HUES48 (cell line): ENCODE data around the gene FZD1.

Experiments
- H3K27ac ChIP-seq: one replicate; pipeline ENCODE4 v1.7.0; 2013; ENCODE audit warnings: low read depth, low read length, inconsistent platforms
- H3K27me3 ChIP-seq: 2 replicates; pipeline ENCODE4 v1.6.1; 2013; ENCODE audit warnings: mild to moderate bottlenecking, low read length; ENCODE audit not compliant: control insufficient read depth, insufficient read depth
- H3K36me3 ChIP-seq: 2 replicates; pipeline ENCODE4 v1.6.1; 2013; ENCODE audit warnings: low read length; ENCODE audit not compliant: control insufficient read depth, insufficient read depth
- H3K4me1 ChIP-seq: 2 replicates; pipeline ENCODE4 v1.6.1; 2013; ENCODE audit warnings: mild to moderate bottlenecking, low read length; ENCODE audit not compliant: control insufficient read depth, insufficient read depth
- H3K4me3 ChIP-seq: 2 replicates; pipeline ENCODE4 v1.5.1; 2013; ENCODE audit warnings: mild to moderate bottlenecking, low read depth, low read length
- H3K9ac ChIP-seq: 2 replicates; pipeline ENCODE4 v1.6.1; 2013; ENCODE audit warnings: mild to moderate bottlenecking, low read depth, low read length, moderate library complexity
- H3K9me3 ChIP-seq: 2 replicates; pipeline ENCODE4 v1.6.1; 2013; ENCODE audit warnings: low read length; ENCODE audit not compliant: control insufficient read depth, insufficient read depth

The FZD1 gene

GRCh38 chr7:91265693-91266066, 1.4 kb downstream of the FZD1 start:
- Histone ChIP-seq H3K4me1 (peaks cover 28% of the 10 kb centered on the region), H3K27ac (no peak overlapping the region), H3K27me3 (peaks cover 92% of the 10 kb centered on the region), H3K4me3 (peak overlapping the region; percentile 65), H3K9ac (no peak overlapping the region), H3K9me3 (no peaks in the 10 kb centered on the region), H3K36me3 (no peaks in the 10 kb centered on the region)

DNA sequence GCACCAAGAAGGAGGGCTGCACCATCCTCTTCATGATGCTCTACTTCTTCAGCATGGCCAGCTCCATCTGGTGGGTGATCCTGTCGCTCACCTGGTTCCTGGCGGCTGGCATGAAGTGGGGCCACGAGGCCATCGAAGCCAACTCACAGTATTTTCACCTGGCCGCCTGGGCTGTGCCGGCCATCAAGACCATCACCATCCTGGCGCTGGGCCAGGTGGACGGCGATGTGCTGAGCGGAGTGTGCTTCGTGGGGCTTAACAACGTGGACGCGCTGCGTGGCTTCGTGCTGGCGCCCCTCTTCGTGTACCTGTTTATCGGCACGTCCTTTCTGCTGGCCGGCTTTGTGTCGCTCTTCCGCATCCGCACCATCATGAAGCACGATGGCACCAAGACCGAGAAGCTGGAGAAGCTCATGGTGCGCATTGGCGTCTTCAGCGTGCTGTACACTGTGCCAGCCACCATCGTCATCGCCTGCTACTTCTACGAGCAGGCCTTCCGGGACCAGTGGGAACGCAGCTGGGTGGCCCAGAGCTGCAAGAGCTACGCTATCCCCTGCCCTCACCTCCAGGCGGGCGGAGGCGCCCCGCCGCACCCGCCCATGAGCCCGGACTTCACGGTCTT, 1.9 kb downstream of the FZD1 start:
- Histone ChIP-seq H3K9ac (no peak overlapping the region), H3K9me3 (no peaks in the 10 kb centered on the region), H3K27ac (no peak overlapping the region), H3K4me1 (peaks cover 28% of the 10 kb centered on the region), H3K4me3 (peak overlapping the region; percentile 65), H3K36me3 (no peaks in the 10 kb centered on the region), H3K27me3 (peaks cover 87% of the 10 kb centered on the region)

DNA sequence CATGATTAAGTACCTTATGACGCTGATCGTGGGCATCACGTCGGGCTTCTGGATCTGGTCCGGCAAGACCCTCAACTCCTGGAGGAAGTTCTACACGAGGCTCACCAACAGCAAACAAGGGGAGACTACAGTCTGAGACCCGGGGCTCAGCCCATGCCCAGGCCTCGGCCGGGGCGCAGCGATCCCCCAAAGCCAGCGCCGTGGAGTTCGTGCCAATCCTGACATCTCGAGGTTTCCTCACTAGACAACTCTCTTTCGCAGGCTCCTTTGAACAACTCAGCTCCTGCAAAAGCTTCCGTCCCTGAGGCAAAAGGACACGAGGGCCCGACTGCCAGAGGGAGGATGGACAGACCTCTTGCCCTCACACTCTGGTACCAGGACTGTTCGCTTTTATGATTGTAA, 2.5 kb downstream of the FZD1 start:
- Histone ChIP-seq H3K9me3 (no peaks in the 10 kb centered on the region), H3K4me1 (peaks cover 28% of the 10 kb centered on the region), H3K36me3 (no peaks in the 10 kb centered on the region), H3K27ac (no peak overlapping the region), H3K4me3 (peak overlapping the region; percentile 65), H3K9ac (no peak overlapping the region), H3K27me3 (peaks cover 82% of the 10 kb centered on the region)

GRCh38 chr7:91267171-91267955, 3.1 kb downstream of the FZD1 start:
- H3K4me1 ChIP-seq, result peaks cover 28% of the 10 kb centered on the region
- H3K36me3 ChIP-seq, result no peaks in the 10 kb centered on the region
- H3K27me3 ChIP-seq, result peaks cover 77% of the 10 kb centered on the region
- H3K4me3 ChIP-seq, result peak overlapping the region; percentile 65
- H3K27ac ChIP-seq, result no peak overlapping the region
- no peak overlapping the region for H3K9ac ChIP-seq
- no peaks in the 10 kb centered on the region for H3K9me3 ChIP-seq

DNA sequence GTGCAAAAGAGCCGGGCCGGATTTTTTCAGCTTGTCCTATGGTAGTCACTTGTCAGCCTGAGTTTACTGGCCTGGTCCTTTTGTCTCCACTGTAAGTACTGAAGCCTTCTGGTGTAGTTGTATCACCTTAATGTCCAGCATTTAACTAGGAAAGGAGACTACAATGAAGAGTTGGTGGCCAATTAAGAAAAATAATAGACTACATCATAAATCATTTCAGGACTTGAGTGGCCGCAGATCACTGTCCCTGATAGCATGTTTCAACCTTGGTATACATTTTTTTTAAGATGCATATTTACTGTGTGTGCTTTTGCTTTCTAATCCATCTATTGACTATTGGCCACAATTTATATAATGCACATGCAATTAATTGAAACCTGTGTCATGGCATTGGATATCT, 6.1 kb downstream of the FZD1 start:
- H3K36me3 ChIP-seq, result no peaks in the 10 kb centered on the region
- no peak overlapping the region for H3K9ac ChIP-seq
- peaks cover 56% of the 10 kb centered on the region for H3K27me3 ChIP-seq
- H3K27ac ChIP-seq, result no peak overlapping the region
- H3K9me3 ChIP-seq, result no peaks in the 10 kb centered on the region
- H3K4me3 ChIP-seq, result no peak overlapping the region
- H3K4me1 ChIP-seq, result peaks cover 21% of the 10 kb centered on the region

DNA sequence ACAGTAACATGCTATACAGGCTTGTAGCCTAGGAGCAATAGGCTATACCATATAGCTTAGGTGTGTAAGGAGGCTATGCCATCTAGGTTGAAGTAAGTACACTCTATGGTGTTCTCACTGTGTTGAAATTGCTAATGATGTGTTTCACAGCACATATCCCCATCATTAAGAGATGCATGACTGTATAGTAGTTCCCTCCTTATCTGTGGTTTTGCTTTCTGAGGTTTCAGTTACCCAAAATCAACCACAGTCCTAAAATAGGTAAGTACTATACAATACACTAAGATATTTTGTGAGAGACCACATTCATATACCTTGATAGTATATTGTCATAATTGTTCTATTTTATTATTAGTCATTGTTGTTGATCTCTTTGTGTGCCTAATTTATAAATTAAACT, 12.7 kb downstream of the FZD1 start:
- no peak overlapping the region for H3K9ac ChIP-seq
- no peaks in the 10 kb centered on the region for H3K9me3 ChIP-seq
- peaks cover 6% of the 10 kb centered on the region; the same call in 1 of the 2 replicates for H3K4me1 ChIP-seq
- no peak overlapping the region for H3K27ac ChIP-seq
- H3K4me3 ChIP-seq, result no peak overlapping the region
- H3K36me3 ChIP-seq, result no peaks in the 10 kb centered on the region
- H3K27me3 ChIP-seq, result peaks cover 4% of the 10 kb centered on the region; the same call in 1 of the 2 replicates

DNA sequence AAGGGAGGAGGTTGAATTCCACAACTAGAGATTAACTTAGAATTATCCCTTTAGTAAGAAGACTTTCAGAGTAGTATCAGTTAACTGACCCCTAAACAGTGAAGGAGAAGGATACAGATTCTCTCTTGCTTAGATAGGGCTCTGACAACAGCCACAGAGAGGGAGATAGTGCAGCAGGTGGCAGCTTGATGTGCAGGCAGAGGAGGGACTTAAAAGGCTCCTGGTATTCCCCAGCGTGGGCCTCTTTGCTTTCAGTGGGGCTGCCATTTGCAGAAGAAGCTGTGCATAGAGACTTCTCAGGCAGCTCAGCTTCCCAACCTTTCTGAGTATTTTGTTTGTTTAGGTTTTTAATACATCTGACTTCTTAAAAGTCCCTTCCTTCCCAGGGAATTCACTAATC, 16.0 kb downstream of the FZD1 start:
- Histone ChIP-seq H3K4me3 (no peak overlapping the region), H3K9ac (no peak overlapping the region), H3K27me3 (peaks cover 25% of the 10 kb centered on the region), H3K27ac (no peak overlapping the region), H3K36me3 (no peaks in the 10 kb centered on the region), H3K9me3 (no peaks in the 10 kb centered on the region), H3K4me1 (peaks cover 6% of the 10 kb centered on the region; the same call in 1 of the 2 replicates)

GRCh38 chr7:91280604-91281003, 16.4 kb downstream of the FZD1 start:
- H3K9ac ChIP-seq, result no peak overlapping the region
- no peak overlapping the region for H3K4me3 ChIP-seq
- H3K27me3 ChIP-seq, result peaks cover 30% of the 10 kb centered on the region
- no peaks in the 10 kb centered on the region for H3K36me3 ChIP-seq
- H3K4me1 ChIP-seq, result peaks cover 6% of the 10 kb centered on the region; the same call in 1 of the 2 replicates
- H3K27ac ChIP-seq, result no peak overlapping the region
- H3K9me3 ChIP-seq, result no peaks in the 10 kb centered on the region

DNA sequence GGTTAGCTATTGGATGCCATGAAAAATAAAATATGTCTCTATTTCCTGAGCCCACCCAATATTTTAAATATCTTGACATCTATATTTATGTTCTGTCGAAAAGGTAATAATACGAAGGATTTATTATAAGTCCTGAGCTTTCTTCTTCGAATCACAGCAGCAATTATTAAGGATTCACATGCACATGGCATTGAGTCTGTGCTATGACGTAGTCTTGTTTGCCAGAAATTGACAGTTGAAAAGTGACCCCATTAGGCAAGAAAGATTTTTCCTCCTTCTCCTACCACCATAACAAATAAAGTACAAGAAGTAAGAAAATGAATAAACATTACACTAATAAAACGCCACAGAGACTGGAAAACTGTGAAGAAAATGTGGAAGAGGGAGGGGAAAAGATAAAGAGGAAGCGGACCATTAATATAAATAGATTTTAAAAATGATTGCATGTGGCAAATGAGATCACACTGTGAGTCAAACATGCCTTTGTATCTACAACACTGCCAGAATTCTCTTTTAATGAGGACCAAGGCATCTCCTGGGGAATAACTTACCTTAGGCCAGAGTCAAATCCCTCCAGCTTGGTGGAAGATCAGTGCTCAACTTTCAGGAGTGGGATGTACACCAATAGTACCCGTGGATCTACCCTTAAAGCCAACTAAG, 21.6 kb downstream of the FZD1 start:
- Histone ChIP-seq H3K27ac (no peak overlapping the region), H3K27me3 (peaks cover 45% of the 10 kb centered on the region), H3K4me3 (no peak overlapping the region), H3K36me3 (no peaks in the 10 kb centered on the region), H3K9ac (no peak overlapping the region), H3K9me3 (no peaks in the 10 kb centered on the region), H3K4me1 (0 out of 2 replicates have a peak, but pooled peaks cover 10% of the 10 kb centered on the region)

GRCh38 chr7:91286432-91286831, 22.2 kb downstream of the FZD1 start:
- H3K4me1 ChIP-seq, result 0 out of 2 replicates have a peak, but pooled peaks cover 9% of the 10 kb centered on the region

More at GRCh38 chr7:91286432-91286831, 22.2 kb downstream of the FZD1 start:
- Histone ChIP-seq H3K4me3 (no peak overlapping the region), H3K9ac (no peak overlapping the region), H3K27ac (no peak overlapping the region), H3K36me3 (no peaks in the 10 kb centered on the region), H3K9me3 (no peaks in the 10 kb centered on the region), H3K27me3 (peaks cover 45% of the 10 kb centered on the region)
